ENCODE data around the gene CREBZF. TPM values are rescaled to one million over a fixed set of nuclear protein-coding genes. Genes with fewer than 3 reads are reported as not detected.
A peak's percentile ranks its signal among the peaks of the same experiment; 100 is the strongest.
"Not testable (repeated sequence)": the region's sequence is repeated elsewhere in the genome, so short reads cannot be mapped to it uniquely, and the experiment has no call there.

The CREBZF gene
- total RNA-seq, 4 donors from 2014 or later, result 81.3 to 98.4 (median 92.5) TPM

GRCh38 chr11:85663080-85663752, 1.7 kb downstream of the CREBZF start:
- Histone ChIP-seq H3K27ac (peak overlapping the region; percentile 16 to 99 (median 94)), H3K4me1 (peaks cover 0 to 57% (median 30%) of the 10 kb centered on the region in 4 donors), H3K36me3 (peaks cover 0 to 5% (median 0%) of the 10 kb centered on the region in 3 donors), H3K27me3 (no peaks in the 10 kb centered on the region), H3K4me3 (peak overlapping the region; percentile 61 to 90 (median 74)), H3K9me3 (no peaks in the 10 kb centered on the region)
- DNase-seq (ENCODE audit: low spot score in 2 of 2), result no peak
- TF ChIP-seq EP300 (IDR thresholded peaks at IDR 0.05) (no peak), CTCF (IDR thresholded peaks at IDR 0.05) (no peak), POLR2A (IDR thresholded peaks at IDR 0.05) (no peak)
- 2 to 5% methylated on average over 10 of the region's 10 CpGs for WGBS, 2 donors

GRCh38 chr11:85661972-85662664, 2.8 kb downstream of the CREBZF start:
- no peak for TF ChIP-seq EP300 (IDR thresholded peaks at IDR 0.05)
- TF ChIP-seq CTCF (IDR thresholded peaks at IDR 0.05), result no peak
- TF ChIP-seq POLR2A (IDR thresholded peaks at IDR 0.05), result no peak
- Histone ChIP-seq H3K36me3 (peaks cover 0 to 10% (median 0%) of the 10 kb centered on the region in 3 donors), H3K27me3 (no peaks in the 10 kb centered on the region), H3K4me1 (peaks cover 0 to 68% (median 30%) of the 10 kb centered on the region in 4 donors), H3K4me3 (peak overlapping the region in 1 of 4 donors; percentile 90), H3K27ac (peak overlapping the region in 1 of 4 donors; percentile 99), H3K9me3 (no peaks in the 10 kb centered on the region)
- no peak for DNase-seq (ENCODE audit: low spot score in 2 of 2)
- 6 to 7% methylated on average over 4 of the region's 4 CpGs for WGBS, 2 donors

GRCh38 chr11:85658180-85658579, 6.7 kb downstream of the CREBZF start:
- TF ChIP-seq EP300 (IDR thresholded peaks at IDR 0.05), result no peak
- Histone ChIP-seq H3K27me3 (no peaks in the 10 kb centered on the region), H3K9me3 (no peaks in the 10 kb centered on the region), H3K4me1 (peaks cover 0 to 67% (median 29%) of the 10 kb centered on the region in 4 donors), H3K36me3 (peaks cover 0 to 44% (median 4%) of the 10 kb centered on the region in 3 donors), H3K27ac (no peak overlapping the region), H3K4me3 (no peak overlapping the region)
- no peak for DNase-seq (ENCODE audit: low spot score in 2 of 2)
- WGBS, 2 donors, result 35 to 55% methylated on average over 1 of the region's 1 CpG

GRCh38 chr11:85656777-85657176, 8.2 kb downstream of the CREBZF start:
- Histone ChIP-seq H3K4me3 (no peak overlapping the region), H3K27ac (no peak overlapping the region), H3K27me3 (no peaks in the 10 kb centered on the region), H3K36me3 (peaks cover 0 to 54% (median 4%) of the 10 kb centered on the region in 3 donors), H3K9me3 (no peaks in the 10 kb centered on the region), H3K4me1 (peaks cover 0 to 56% (median 20%) of the 10 kb centered on the region in 4 donors)
- 78 to 80% methylated on average over 1 of the region's 1 CpG for WGBS, 2 donors
- TF ChIP-seq POLR2A (IDR thresholded peaks at IDR 0.05) (no peak), CTCF (IDR thresholded peaks at IDR 0.05) (no peak), EP300 (IDR thresholded peaks at IDR 0.05) (no peak)
- DNase-seq (ENCODE audit: low spot score in 2 of 2), result no peak

GRCh38 chr11:85654343-85654742, 10.6 kb downstream of the CREBZF start:
- not testable (repeated sequence) for H3K4me3 ChIP-seq; DNase-seq (ENCODE audit: low spot score in 2 of 2); H3K27ac ChIP-seq; H3K27me3 ChIP-seq; H3K9me3 ChIP-seq
- Histone ChIP-seq H3K36me3 (peaks cover 0 to 59% (median 4%) of the 10 kb centered on the region in 3 donors), H3K4me1 (peaks cover 0 to 39% (median 4%) of the 10 kb centered on the region in 4 donors)
- WGBS, 2 donors, result 92 to 95% methylated on average over 4 of the region's 4 CpGs
